ENCODE results near the gene DIP2C.

DIP2C gene

DNA sequence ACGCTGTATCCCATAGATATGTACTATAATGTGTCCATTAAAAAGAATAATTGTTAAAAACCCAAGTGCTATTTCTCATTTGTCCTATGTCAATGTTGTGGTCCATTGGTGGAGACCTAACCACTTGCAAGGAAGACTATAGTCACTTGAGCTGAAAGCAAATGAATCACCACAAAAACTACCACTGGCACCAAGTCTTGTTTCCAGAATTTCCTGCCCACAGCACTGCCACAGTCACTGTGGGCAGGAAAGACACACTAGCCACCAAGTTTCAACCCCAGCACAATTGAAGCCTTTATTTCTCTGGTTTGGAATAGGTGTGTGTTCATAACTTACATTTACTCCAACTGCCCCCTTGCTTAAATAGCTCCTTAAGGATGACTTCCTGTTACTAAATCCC is 12.4 kb downstream of the DIP2C start:
- DNase-seq = no peak

DNA sequence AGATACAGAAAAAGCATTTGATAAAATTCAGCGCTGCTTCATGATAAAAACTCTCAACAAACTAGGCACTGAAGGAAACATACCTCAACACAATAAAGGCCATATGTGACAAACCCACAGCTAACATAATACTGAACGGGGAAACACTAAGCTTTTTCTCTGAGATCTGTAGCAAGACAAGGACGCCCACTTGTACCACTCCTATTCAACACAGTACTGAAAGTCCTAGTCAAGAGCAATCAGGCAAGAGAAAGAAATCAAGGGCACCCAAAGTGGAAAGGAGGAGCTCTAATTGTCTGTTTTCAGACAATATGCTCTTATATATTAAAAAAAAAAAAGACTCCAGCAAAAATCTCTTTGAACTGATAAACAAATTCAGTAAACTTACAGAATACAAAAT is 13.3 kb downstream of the DIP2C start:
- DNase-seq = no peak

DNA sequence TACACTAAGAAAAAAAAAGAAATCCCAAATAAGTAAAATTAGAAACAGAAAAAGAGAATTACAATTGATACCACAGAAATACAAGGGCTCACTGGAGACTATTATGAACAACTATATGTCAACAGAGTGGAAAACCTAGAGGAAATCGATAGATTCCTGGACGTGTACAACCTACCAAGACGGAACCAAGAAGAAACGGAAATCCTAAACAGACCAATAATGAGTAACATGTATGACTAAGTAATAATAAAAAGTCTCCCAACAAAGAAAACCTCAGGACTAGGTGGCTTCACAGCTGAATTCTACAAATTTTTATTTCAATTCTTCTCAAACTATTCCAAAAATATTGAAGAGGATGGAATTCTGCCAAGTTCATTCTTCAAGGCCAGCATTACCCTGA is 13.9 kb downstream of the DIP2C start:
- DNase-seq = no peak

DNA sequence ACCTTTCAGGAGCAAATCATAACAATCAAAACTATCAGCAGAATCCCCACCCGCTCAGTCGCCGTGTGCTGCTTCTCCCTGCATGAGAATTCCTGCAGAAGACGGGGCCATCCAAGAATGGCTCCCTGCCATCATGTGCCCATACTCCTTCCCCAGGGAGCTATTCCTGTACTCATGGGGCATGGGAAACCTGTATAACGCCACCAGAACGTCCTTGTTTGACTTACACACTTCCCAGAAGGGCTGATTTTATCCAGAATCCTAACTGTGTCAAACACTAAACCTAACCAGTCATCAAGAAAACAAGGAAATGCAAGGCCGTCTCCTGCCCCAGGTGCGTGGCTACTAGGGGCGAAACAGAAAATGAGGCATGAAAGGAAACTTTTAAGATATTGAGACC is 16.0 kb downstream of the DIP2C start:
- DNase-seq = no peak

DNA sequence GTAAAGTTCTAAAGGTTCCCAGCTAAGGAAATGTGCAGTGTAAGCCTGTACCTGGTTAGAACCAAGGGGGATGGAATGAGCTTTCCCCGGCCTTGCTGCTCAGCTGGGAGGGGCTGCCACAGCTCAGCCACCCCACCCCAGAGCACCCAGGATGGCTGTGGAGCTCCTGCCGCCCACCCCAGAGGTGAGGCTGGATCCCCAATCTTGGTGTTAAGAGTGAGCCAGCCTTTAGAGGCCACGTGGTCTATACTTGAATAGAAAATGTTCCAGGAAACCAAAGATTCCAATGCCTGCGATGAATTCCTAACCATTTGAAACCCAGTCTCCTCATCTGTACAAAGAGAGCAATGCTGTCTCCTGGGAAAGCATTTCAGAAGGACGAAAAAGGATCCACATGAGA is 16.5 kb downstream of the DIP2C start:
- DNase-seq = no peak

DNA sequence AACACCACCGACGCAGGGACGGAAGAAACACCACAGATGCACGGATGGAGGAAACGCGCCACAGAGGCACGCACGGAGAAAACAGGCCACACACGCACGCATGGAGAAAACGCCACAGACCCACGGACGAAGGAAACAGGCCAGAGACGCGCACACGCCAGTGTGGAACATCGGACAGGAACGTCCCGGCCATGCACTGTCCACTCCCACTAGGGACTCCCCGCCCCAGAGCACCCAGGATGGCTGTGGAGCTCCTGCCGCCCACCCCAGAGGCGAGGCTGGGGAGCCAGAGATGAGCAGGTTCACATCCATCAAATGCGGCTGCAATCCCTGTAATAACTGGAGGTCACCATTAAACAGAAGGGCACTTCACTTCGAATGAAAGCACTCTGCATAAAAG is 17.3 kb downstream of the DIP2C start:
- DNase-seq = no peak

DNA sequence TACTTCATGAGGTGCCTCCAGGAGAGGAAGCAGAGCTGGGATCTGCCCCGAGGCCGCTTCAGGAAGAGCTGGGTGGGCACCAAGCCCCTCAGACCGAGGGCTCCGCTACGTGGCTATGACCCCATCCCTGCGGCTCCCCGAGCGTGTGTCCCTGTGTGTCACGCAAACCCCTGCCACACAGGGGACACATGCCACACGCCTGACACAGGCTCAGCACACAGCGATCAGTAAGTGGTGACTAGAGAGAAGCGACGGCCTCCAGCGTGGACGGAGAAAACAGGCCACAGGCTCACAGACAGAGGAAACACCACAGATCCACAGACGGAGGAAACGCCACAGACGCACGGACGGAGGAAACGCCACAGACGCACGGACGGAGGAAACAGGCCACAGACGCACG is 18.5 kb downstream of the DIP2C start:
- no peak for DNase-seq

DNA sequence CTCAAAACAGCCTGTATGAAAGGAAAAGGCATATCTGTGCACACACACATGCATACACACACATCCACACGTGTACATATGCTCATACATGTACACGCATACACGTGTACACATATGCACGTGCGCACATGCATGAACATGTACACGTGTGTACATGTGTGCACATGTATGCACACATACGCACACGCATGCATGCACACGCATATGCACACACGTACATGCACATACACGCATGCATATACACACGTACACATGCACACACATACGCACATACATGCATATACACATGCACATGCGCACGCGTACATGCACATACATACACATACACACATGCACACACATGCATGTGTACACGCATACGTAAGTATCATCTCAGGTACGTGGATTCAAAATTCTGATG is 19.4 kb downstream of the DIP2C start:
- no peak for DNase-seq

DNA sequence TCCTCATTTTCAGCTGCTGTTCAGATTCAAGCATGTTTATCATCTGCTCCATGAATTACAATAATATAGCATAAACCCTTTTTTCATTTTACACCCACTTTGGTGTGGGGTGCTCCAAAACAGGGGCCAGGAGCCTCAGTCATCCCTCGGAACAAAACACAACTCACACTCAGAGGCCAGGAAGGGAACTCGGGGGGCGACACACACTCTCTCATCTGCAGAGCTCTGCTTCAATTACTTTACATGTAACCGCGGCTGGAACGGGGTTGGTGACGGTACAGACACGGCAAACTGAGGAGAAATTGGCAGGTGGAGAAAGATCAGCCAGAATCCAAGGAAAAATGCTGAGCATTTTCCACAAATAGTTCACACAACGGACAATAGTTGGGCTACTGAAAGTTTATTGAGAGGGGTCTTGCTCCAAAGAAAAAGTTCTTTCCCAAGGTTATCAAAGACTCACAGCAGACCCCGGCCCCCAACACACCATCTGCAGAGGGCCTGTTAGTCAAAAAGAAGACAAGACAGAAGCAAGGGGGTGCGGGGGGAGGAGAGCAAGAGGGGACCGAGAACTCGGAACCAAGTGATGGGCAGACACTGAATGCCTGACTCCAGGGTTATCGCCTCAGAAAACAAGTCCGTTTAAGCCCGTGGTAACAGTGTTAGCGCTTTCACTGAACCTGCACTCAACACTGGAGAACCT is 20.5 kb downstream of the DIP2C start:
- DNase-seq = no peak

DNA sequence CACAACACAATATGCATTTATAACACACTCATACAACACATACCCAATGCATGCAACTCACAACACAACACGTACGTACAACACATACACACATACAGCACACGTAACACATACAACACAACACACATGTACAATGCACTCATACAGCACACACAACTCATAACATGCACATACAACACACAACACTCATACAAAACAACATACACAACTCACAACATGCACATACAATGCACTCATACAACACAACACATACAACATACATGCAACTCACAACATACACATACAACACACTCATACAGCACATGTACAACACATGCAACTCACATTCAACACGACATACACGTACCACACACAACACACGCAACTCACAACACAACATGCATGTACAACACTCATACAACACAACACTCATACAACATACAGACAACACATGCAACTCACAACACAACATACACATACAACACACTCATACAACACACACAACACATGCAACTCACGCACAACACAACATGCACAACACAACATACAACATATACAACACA is 21.8 kb downstream of the DIP2C start:
- DNase-seq = no peak

DNA sequence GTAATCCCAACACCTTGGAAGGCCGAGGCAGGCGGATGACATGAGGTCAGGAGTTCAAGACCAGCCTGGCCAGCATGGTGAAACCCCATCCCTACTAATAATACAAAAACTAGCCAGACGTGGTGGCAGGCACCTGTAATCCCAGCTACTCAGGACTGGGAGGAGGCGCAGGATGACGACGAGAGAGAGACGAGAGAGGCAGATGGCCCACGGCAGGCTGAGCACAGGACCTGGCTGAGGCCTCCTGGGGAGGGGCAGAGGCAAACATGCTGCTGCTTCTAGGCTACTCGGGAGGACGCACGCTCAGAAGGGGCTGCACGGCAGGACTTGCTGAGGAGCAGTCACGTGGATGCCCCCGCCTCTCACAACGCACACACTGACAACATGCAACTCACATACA is 22.4 kb downstream of the DIP2C start:
- DNase-seq = no peak

DNA sequence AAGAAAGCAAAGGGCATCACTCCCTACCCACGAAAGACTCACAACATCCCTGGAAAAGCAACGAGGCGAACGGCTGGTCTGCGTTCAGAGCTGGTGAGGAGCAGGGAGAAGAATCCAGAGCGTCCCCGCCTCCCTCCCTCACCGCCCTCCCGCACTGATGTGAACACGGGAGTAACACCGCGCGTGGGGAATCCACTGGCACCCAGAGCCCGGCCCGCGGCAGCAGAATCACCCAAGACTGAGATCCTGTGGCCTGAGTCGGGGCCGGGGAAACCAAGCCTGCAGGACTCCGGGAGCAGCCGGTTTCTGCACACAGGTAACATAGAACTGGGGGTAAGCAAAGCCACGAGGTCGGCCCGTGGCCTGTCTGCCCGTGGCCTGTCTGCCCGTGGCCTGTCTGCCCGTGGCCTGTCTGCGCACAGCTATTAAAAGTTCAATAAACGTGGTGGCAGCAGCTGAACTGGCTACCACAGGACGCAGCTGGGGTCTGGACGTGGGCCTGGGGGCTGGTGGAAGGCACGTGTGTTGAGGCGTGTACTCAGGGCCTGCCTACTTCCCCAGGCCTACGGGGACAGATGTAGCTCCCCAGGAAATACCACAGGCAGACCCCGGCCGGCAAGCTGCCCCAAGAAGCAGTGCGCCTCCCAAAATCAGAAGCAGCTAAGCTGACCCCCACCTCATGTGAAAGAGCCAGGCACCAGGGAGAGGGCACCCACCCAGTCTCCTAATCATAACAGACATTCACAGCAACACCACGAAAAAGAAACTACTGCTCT is 23.0 kb downstream of the DIP2C start:
- no peak for DNase-seq

DNA sequence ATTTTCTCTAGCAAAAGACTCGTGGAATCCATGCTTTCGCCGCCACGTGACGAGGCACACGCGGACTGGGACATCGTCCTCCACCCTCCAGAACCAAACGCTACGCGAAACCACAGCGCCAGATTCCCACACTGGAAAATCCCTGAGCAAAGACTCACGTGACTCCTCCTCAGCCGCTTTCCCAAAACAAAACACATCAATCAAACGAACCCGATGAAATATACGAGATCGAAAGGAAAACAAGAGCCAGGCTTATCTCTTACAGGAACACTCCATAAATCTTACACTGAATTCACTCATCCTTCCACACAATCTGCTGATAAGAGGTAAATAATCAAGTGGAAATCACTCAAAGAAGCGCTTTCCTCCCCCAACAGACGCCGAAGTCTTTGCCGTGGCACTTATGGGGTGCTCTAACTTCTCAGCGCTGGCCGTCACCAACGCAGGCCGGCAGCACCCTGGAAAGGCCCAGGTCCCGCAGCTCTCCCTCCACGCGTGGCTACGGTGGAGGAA is 23.8 kb downstream of the DIP2C start:
- DNase-seq = no peak

DNA sequence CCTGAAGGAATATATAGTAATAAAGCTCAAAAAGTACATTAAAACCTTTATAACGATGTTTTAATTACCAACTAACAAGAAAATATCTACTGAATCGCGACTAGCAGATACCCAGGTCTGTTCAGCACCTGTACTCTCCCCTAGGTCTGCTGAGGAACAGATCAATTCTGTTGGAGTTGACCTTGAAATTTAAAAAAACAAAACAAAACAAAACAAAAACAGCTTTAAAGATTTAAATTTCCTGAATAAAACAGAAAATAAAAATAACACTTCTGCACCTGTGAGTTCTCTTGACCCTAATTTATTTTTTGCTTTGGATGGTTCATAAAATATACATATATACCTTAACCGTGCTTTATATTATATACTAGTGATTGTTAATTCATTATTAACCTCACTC is 24.6 kb downstream of the DIP2C start:
- DNase-seq = no peak

DNA sequence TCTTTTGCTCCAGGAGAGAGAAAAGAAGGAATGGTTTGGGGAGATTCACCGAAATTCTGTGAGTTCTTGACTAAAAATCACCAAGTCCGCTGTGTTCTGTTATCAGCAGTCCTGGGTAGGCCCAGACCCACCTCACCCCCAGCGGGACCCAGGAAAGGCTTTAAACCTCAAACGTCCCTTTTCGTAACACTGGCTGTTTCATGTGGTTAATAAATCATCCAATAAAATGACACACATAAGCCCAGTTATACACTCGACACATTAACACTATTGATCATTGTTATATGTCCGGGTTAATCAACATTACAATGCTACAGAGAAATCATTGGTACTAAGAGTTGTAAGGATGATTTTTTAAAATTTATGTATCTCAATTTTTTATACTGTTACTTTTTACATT is 25.2 kb downstream of the DIP2C start:
- no peak for DNase-seq

DNA sequence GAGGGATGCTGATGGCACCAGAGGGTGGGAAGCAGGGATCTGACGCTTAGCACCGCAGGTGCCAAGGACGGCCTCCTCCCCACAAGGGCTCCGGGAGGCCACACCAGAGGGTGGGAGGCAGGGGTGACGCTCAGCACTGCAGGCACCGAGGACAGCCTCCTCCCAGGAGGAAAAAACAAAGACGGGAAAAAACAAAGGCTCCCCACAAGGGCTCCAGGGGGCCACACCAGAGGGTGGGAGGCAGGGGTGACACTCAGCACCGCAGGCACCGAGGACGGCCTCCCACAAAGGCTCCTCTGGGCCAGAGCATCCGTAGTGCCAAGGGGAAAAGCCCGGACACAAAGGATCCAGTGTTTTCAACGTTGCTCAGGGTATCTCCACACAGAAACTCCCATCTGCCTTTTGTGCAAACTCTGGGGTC is 25.6 kb downstream of the DIP2C start:
- DNase-seq = no peak

DNA sequence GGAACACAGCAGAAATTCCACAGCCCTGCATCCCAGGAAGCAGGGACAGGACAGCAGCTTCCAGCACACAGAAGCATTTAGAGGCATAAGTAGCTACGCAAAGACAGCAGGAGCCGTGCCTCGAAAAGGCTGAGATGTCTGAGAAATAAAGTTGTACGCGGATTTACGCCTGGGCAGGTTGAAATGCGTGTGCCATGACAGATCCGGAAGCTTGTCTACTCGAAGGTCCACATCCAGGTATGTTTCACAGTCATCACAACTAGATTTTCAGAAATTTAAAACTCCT is 26.1 kb downstream of the DIP2C start:
- no peak for DNase-seq

DNA sequence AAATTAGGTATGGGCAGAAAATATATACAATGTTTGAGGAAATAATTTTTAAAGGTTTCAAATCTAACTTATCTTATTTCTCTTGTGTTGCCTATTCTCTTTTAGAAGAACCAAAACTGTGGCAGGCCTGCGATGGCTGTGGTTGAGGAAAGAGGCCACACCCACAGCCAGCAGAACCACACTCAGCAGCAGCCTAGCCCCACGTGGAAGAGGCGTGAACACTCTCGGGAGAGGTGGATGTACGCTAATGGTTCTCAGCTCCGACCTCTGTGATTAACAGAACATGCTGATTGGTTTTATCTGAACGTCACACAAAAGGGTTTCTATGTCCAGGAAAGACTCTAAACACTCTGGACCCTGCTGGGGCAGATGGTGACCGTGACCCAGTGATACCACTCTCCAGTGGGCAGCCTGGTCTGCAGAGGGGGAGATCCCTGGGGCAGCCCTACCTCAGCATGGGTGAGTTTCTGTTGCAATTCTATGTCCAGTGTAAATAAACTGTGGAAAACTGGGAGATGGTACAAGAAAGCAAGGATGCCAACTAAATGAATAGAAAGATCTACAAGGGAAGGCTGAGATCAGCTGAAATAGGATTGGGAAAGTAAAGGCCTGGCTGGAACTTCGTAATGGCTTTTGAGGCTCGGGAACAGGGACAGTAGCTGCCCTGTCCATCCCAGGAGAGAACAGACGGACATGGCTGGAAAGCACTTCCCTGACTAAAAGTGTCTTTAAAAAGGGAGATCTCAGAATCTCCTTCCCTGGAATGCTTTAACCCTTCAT is 26.6 kb downstream of the DIP2C start:
- no peak for DNase-seq

DNA sequence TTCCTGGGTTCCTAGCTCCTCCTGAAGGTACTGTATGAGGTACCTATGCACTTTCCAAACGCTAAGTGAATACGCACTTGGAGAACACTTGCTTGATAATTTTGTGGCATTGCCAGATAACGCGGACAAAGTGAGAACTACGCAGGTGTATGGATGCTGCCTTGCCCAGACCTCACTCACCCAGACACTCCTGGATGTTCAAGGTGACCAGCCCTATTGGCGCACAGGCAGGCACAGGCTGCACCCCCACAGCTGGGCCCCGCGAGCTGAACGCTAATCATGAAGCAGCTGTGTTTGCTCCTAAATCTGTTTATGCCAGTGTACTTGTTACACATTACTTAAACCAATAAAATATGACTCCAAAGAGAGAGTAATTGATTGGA is 27.3 kb downstream of the DIP2C start:
- no peak for DNase-seq

DNA sequence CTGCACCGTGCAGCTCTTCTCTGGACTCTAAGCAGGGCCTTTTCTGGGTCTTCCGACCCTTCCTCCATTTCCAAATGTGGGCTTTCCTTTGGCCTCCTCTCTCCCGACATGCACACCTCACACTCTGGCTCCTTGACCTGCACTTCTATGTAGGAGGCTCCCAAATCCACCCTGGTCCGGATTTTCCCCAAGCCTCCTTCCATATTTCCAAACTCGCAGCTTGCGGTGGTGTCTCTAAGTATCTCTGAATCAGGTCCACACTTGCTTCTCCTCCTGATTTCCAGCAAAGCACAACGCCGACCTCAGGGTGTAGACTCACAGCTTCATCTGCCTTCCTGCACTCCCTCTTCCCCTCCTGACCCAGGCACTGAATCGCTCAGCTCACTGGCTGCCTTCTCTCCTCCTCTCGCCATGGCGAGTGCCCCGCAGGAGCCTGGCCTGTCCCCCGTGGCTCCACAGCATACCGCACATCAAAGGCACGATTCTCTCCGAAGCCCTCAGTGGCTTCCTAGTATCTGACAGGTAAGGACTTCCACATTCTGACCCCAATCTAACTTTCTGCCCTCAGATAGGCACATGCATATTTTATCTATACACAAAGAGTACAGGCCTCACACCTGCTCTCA is 27.8 kb downstream of the DIP2C start:
- DNase-seq = no peak

DNA sequence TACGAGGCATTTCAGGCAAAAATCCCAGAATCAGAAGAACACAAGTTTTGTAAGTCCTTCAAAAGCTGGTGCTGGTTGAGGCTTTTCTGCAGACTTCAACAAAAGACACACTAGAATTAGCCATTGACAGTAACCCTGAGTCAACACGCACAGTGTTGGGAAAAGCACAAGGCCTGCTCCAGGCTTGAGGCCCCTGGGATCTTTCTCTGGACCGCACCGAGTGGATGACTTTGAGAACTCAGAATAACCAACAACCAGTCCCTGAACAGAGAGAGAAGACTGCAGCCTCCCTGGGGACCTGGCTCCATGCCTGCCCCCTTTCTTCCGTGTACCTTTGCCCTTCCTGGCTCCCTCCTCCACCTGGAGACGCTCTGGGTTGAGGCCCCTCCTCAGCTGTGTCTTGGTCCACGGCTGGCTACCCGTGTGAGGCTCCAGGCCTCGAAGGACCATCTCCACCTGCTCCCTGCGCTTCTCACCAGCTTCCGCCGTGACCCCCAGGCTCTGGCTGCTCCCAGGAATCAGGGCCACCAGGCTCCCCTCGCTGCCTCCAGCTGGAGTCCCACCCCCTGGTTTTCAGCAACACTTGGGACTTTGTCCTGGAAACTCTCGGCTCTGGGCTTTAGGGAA is 28.4 kb downstream of the DIP2C start:
- DNase-seq = no peak

DNA sequence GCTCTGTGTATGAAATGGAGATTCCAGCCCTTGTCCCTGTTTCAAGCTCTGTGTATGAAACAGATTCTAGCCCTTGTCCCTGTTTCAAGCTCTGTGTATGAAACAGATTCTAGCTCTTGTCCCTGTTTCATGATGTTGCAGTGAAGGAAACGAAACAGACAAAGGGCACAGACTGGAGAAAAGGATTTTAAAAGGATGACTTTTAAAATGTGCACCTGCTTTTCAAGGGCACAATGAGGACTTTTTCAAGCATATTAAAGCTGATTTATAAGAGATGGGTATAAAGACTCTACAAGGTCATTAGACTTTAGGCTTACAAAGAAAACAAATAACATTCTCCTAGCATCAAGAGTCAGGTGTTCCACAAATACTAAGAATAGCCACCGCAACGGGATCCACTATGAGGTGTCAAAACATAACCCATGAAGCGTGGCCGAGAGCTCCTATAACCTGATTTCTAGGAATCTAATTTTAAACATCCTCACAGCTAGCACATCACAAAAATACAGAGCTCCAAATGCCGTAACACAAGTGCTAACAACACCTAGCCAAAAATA is 29.0 kb downstream of the DIP2C start:
- no peak for DNase-seq
